Breast epithelium (tissue), 3 donors: Measurements from ENCODE around the gene PHF21B.

Experiments used
- CTCF ChIP-seq, 3 donors: fragments of 450-650 bp; IDR thresholded peaks; one replicate each; pipeline ENCODE4 v1.5.1; 2016 to 2017; ENCODE audit warnings: antibody characterized with exemption in 3 of 3, mild to moderate bottlenecking in 3 of 3, moderate library complexity in 3 of 3
- POLR2A ChIP-seq: fragments of 450-650 bp; IDR thresholded peaks from one replicate; pipeline ENCODE4 v1.6.1; 2016; ENCODE audit warnings: antibody characterized with exemption, mild to moderate bottlenecking, moderate library complexity

GRCh38 chr22:44893731-44894080 lies 116.1 kb downstream of the PHF21B start:
- TF ChIP-seq CTCF (IDR thresholded peaks at IDR 0.05) (no peak), POLR2A (no peak)
